HEK293T (cell line): ENCODE results near the gene LMNTD1.

Source experiments
- BHLHE40 ChIP-seq: fragments of 450-650 bp; IDR thresholded peaks from 2 replicates; pipeline ENCODE4 v1.6.1; 2016; ENCODE audit warnings: mild to moderate bottlenecking, moderate library complexity, borderline replicate concordance
- HDGF ChIP-seq: fragments of 450-650 bp; IDR thresholded peaks from 2 replicates; pipeline ENCODE4 v1.6.1; 2017; ENCODE audit warnings: antibody characterized with exemption, borderline replicate concordance
- NFRKB ChIP-seq: fragments of 450-650 bp; IDR thresholded peaks from 2 replicates; pipeline ENCODE4 v1.6.1; 2016; ENCODE audit warnings: mild to moderate bottlenecking, moderate library complexity
- SP1 ChIP-seq: fragments of 450-650 bp; IDR thresholded peaks from 2 replicates; pipeline ENCODE4 v1.6.1; 2017

DNA sequence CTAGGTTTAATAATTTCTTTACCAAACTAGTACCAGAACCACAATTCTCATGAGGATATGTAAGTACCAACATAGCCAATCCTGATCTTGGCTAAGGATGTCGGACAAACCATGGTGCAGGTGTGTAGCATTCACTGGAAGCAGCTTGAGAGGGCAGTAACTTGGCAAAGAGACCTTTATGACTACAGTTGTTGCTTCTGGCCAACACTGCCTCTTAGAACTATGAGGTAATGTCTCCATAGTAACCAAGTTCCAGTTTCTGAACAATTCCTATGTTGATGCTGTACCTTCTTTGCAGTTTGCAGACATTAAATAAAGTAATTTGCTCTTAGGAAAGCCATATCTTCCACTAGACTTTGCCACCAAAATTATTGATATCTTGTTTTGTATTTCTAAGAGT is at the start of gene LMNTD1:
- TF ChIP-seq SP1 (no peak), HDGF (no peak), BHLHE40 (no peak), NFRKB (no peak)
